GM13976 (cell line): ENCODE results near the gene NGEF.

Experiments
- DNase-seq: peaks from one replicate; pipeline ENCODE4 v3.0.0; 2012; ENCODE audit warnings: low spot score
- in situ Hi-C: fragments of 300-500 bp; cut with MboI; formaldehyde crosslinking; loops from one replicate; pipeline ENCODE4 v1.12.0; 2022; ENCODE audit warnings: low sequenced_read_pairs, mixed read lengths, inconsistent platforms; ENCODE audit not compliant: unreplicated experiment
- TF ChIP-seq, protein P1 (sequence below): IDR thresholded peaks from 2 replicates; pipeline ENCODE4 v1.5.1; 2012; ENCODE audit warnings: borderline replicate concordance, mild to moderate bottlenecking; ENCODE audit not compliant: insufficient read depth; ENCODE audit errors: extremely low read depth, missing control alignments, control extremely low read depth

NGEF gene, protein sequence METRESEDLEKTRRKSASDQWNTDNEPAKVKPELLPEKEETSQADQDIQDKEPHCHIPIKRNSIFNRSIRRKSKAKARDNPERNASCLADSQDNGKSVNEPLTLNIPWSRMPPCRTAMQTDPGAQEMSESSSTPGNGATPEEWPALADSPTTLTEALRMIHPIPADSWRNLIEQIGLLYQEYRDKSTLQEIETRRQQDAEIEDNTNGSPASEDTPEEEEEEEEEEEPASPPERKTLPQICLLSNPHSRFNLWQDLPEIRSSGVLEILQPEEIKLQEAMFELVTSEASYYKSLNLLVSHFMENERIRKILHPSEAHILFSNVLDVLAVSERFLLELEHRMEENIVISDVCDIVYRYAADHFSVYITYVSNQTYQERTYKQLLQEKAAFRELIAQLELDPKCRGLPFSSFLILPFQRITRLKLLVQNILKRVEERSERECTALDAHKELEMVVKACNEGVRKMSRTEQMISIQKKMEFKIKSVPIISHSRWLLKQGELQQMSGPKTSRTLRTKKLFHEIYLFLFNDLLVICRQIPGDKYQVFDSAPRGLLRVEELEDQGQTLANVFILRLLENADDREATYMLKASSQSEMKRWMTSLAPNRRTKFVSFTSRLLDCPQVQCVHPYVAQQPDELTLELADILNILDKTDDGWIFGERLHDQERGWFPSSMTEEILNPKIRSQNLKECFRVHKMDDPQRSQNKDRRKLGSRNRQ

DNA sequence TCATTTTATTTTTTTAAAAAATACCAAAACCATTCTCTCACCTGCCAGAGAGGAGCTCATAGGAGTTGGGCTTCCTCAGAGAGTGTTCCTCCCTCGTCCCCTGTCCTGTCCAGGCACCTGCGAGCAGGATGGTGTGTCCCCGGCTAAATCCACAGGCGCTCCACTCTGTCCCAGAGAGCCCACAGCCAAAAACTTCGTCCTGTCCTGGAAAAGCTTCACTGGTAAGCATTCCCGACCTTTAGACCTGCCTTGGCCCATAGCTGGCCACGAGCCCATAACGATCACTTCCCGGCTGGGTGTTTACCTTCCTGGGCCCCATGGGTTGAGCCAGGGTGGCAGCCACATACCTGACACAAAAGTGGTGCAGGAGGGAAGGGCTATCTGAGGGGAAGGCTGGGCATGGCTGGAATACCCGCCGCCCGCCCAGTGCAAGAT, at the start of gene NGEF:
TSS of gene NGEF (minus strand) at position 230 of the 435 bp plus-strand sequence. CDS start 38,366 bp downstream, outside the sequence.
- in situ Hi-C loops, result no loop called here
- TF ChIP-seq, protein P1, sequence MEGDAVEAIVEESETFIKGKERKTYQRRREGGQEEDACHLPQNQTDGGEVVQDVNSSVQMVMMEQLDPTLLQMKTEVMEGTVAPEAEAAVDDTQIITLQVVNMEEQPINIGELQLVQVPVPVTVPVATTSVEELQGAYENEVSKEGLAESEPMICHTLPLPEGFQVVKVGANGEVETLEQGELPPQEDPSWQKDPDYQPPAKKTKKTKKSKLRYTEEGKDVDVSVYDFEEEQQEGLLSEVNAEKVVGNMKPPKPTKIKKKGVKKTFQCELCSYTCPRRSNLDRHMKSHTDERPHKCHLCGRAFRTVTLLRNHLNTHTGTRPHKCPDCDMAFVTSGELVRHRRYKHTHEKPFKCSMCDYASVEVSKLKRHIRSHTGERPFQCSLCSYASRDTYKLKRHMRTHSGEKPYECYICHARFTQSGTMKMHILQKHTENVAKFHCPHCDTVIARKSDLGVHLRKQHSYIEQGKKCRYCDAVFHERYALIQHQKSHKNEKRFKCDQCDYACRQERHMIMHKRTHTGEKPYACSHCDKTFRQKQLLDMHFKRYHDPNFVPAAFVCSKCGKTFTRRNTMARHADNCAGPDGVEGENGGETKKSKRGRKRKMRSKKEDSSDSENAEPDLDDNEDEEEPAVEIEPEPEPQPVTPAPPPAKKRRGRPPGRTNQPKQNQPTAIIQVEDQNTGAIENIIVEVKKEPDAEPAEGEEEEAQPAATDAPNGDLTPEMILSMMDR, result no peak
- no peak for DNase-seq

DNA sequence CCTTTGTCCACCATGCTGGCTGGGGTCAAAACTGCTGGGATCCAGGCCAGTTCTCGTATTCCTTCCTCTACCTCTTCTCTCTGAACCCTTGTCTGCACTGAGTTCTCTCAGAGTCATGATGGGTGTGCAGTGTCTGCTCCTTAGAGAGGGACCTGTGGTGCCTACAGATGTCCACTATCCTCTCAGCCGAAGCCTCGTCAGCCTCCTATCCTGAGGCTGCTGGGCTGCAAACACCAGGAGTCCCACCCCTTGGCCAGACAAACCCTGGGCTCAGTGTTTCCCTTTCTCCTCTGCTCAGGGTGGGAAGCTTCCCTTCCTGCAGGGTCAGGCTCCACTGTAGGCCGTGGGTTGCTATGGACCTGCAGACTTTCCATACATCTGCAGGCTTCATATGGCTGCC, 49.4 kb upstream of the NGEF start:
- in situ Hi-C loops, result loop anchor here (10.0 kb wide), 1 partner anchor 182 kb away; no protein-coding TSS in a partner anchor
- TF ChIP-seq, protein P1, result no peak
- DNase-seq, result no peak

DNA sequence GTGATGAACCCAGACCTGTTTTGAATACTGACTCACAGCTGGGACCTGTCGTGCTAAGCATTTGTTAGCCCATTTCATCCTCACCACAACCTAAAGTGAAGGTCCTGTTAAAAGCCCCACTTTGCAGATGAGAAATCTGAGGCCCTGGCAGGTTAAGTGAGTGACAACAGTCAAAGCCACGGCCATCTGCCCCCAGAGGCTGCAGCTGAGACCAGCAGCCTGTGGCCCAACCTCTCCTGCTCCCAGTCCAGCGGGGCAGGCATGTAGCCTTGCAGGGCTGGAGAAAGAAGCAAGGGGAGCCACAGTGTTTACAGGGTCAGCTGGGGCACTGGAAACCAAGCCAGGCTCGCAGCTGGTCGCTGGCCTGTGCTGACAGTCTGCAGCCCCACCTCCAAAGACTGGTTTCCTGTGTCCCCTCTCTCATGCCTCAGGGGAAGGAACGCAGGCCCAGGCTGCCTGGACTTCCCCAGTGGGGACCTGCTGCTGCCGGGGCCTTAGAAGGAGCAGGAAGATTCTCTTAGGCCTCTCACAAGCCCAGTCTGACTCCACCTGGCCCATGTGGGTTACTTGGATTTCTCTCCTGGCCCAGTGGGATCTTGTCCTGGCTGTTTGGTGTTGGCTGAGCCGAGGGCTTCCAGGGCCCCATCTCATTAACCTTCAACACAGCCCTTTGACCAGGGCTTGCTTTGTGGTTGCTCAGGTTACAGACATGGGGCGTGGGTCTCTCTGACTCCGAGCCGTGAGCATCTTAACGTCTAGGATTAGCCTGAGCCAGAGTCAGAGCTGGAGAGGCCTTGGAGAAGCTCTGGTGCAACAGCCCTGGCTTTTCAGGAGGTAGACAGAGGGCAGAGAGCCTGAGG, 48.8 kb upstream of the NGEF start:
- in situ Hi-C loops, result loop anchor here (10.0 kb wide), 1 partner anchor 183 kb away; no protein-coding TSS in a partner anchor
- TF ChIP-seq, protein P1, result peak; percentile 39

DNA sequence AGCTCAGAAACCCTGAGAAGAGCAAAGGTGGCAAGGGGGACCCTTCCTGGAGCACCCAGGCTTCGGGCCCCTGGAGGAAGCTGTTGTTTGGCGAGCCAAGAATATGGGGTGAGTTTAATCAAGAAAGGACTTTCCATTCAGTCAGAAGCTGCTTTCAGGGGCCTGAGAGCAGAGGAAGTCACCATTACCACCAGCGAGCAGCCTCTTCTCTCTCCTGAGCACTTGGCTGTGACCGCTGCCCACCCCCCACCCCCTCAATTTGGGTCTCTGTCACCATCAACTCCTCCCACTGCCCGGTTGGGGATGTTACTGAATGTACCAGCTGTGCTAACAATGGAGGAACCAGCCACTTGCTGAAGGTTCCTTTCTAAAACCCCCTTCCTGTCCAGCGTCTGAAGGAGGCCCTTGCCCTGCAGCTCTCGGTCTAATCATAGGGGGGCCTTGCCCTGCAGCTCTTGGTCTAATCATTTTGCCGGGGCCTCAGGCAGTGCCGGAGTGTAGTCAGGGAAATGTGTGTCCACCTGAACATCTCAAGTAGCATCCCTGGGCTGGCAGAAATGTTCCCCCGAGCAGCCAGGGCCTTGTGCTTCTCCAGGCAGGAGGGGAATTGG, 48.0 kb upstream of the NGEF start:
- in situ Hi-C loops, result loop anchor here (10.0 kb wide), 1 partner anchor 184 kb away; no protein-coding TSS in a partner anchor
- TF ChIP-seq, protein P1, result no peak
- peak; percentile 80 for DNase-seq

More for the DNA sequence above, 48.8 kb upstream of the NGEF start:
- DNase-seq, result peak; percentile 78

DNA sequence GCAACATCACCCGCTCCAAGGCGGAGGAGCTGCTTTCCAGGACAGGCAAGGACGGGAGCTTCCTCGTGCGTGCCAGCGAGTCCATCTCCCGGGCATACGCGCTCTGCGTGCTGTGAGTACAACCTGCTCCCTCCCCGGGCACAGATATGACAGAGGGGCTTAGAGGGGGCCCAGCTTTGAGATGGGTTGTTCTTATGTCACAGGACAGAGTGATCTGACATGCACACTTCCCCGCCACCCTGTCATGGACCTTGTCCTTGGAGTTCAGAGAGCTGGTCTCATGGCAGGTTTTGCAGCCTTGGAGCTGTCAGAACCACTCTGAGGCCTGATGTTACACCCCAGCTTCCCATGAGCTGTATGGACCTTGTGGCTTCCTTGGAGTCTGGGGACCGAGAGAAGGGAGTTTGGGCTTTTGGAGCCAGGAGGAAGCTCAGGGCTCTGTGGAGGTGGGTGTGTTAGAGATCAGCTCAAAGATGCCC, 47.5 kb upstream of the NGEF start:
- in situ Hi-C loops, result loop anchor here (10.0 kb wide), 1 partner anchor 184 kb away; no protein-coding TSS in a partner anchor
- no peak for DNase-seq
- TF ChIP-seq, protein P1, result no peak
